Panc1 (cell line): Measurements from ENCODE around the gene KIAA0930.

Experiments used
- POLR2AphosphoS5 ChIP-seq: IDR thresholded peaks from 2 replicates; pipeline ENCODE4 v1.6.1; 2012; ENCODE audit warnings: mild to moderate bottlenecking, low read depth, low read length, moderate library complexity
- TCF7L2 ChIP-seq: IDR thresholded peaks from 2 replicates; pipeline ENCODE4 v1.6.1; 2011; ENCODE audit warnings: mild to moderate bottlenecking, low read depth, low read length, inconsistent platforms
- TF ChIP-seq, protein P1 (sequence below): fragments of 450-650 bp; IDR thresholded peaks from 2 replicates; pipeline ENCODE4 v1.5.1; 2017; ENCODE audit warnings: mild to moderate bottlenecking
- TF ChIP-seq, protein P2 (sequence below), 2 experiments: IDR thresholded peaks; 2 replicates each; pipeline ENCODE4 v1.6.1; 2011 to 2012; ENCODE audit warnings: low read depth in 2 of 2, control low read depth in 1 of 2, low read length in 1 of 2, mild to moderate bottlenecking in 1 of 2, moderate library complexity in 1 of 2; ENCODE audit not compliant: insufficient read depth in 1 of 2

GRCh38 chr22:45244916-45245315, 4.2 kb upstream of the KIAA0930 start:
- TF ChIP-seq, protein P1, sequence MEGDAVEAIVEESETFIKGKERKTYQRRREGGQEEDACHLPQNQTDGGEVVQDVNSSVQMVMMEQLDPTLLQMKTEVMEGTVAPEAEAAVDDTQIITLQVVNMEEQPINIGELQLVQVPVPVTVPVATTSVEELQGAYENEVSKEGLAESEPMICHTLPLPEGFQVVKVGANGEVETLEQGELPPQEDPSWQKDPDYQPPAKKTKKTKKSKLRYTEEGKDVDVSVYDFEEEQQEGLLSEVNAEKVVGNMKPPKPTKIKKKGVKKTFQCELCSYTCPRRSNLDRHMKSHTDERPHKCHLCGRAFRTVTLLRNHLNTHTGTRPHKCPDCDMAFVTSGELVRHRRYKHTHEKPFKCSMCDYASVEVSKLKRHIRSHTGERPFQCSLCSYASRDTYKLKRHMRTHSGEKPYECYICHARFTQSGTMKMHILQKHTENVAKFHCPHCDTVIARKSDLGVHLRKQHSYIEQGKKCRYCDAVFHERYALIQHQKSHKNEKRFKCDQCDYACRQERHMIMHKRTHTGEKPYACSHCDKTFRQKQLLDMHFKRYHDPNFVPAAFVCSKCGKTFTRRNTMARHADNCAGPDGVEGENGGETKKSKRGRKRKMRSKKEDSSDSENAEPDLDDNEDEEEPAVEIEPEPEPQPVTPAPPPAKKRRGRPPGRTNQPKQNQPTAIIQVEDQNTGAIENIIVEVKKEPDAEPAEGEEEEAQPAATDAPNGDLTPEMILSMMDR: no peak
- no peak for TF ChIP-seq TCF7L2
- TF ChIP-seq, protein P2, sequence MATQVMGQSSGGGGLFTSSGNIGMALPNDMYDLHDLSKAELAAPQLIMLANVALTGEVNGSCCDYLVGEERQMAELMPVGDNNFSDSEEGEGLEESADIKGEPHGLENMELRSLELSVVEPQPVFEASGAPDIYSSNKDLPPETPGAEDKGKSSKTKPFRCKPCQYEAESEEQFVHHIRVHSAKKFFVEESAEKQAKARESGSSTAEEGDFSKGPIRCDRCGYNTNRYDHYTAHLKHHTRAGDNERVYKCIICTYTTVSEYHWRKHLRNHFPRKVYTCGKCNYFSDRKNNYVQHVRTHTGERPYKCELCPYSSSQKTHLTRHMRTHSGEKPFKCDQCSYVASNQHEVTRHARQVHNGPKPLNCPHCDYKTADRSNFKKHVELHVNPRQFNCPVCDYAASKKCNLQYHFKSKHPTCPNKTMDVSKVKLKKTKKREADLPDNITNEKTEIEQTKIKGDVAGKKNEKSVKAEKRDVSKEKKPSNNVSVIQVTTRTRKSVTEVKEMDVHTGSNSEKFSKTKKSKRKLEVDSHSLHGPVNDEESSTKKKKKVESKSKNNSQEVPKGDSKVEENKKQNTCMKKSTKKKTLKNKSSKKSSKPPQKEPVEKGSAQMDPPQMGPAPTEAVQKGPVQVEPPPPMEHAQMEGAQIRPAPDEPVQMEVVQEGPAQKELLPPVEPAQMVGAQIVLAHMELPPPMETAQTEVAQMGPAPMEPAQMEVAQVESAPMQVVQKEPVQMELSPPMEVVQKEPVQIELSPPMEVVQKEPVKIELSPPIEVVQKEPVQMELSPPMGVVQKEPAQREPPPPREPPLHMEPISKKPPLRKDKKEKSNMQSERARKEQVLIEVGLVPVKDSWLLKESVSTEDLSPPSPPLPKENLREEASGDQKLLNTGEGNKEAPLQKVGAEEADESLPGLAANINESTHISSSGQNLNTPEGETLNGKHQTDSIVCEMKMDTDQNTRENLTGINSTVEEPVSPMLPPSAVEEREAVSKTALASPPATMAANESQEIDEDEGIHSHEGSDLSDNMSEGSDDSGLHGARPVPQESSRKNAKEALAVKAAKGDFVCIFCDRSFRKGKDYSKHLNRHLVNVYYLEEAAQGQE (IDR thresholded peaks at IDR 0.05; ENCODE audit: insufficient read depth in 1 of 2, low read depth in 2 of 2, low read length in 1 of 2): no peak
- TF ChIP-seq POLR2AphosphoS5: no peak
